NCI-H748 treated with DMSO at 0.1 percent for 48 hours (cell line): Measurements from ENCODE around the gene OR52L1.
"Not testable (repeated sequence)": the region's sequence is repeated elsewhere in the genome, so short reads cannot be mapped to it uniquely, and the experiment has no call there.

ENCODE experiments used
- DNase-seq: peaks from one replicate; lab custom pipeline; 2025; lab: John Stamatoyannopoulos, UW

OR52L1 gene

DNA sequence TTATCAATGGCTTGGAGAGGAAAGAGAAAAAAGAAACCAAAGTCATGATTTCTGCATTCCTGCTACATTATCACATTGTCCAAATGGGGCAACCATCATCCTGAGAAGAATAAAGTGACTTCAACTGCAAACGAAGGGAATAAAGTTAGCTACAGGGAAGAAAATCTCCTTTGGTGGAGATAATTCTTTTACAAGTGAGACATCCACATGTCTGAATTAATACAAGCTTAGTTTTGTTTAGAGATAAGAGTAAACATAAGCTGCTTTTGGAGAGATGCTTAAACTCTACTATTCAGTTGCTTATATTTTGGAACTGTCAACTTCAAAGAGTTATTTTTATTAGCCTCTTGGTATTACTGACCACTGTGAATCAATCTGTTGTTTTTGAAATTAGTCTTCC is at the start of gene OR52L1:
Gene OR52L1 (minus strand): TSS at position 101 of the 400 bp plus-strand sequence. CDS start 55 bp downstream, at position 46.
- DNase-seq = no peak

DNA sequence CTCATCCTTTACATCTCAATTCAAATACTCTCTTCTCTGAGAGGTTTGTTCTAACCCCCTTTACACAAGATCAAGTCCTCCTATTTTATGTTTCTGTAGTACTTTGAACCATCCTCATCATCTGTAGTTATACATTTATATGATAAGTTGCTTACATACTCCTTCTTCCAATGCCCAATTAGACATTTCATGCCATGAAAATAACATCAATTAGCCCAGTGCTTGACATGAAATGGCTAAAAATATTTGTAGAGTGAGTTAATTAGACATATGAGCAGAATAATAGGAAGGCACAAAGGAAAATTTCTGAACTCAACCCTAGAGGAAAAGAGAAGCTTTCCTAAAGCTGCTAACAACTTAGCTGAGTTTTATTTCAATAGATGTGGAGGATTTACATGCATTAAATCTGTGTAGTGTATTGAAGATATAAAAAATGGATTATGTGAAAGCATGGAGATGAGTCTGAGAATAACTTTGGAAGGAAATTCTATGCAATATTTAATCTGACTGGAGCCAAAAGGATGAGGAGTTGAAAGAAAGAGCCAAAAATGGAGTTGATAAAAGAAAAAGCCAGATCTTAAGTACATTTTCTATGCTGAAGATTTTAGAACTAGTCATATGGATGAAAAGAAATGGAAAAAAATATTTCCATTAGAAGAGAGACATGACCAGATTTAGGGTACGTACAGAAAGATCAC is 44.1 kb upstream of the OR52L1 start, which contains the start of gene OR56A1:
Gene OR56A1 (minus strand): TSS at position 51 of the 698 bp plus-strand sequence. CDS start 3,066 bp downstream, outside the sequence.
- DNase-seq = no peak

GRCh38 chr11:6027501-6027900 is 40.7 kb upstream of the OR52L1 start:
- no peak for DNase-seq

- DNase-seq = no peak
Observed at GRCh38 chr11:6025056-6025455, 38.3 kb upstream of the OR52L1 start.

DNA sequence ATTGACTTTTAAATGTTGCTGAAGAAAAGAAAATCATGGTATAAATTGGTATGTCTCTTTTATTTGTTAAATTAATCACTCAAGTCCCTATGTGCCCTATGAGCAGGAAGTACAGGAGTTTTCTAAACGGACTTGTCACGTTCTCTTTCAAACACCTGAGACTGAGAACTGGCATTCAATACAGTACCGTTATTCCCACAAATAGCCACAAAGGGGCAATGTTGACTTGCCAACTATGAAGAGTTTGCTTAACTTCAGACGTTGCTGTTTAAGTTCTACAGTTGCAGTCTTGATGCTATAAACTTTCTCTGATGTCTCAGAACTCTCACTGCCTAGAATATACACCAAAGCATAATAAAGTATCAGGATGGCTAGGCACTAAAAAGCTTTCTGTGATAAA is 36.2 kb upstream of the OR52L1 start:
- peak; percentile 36 for DNase-seq

DNA sequence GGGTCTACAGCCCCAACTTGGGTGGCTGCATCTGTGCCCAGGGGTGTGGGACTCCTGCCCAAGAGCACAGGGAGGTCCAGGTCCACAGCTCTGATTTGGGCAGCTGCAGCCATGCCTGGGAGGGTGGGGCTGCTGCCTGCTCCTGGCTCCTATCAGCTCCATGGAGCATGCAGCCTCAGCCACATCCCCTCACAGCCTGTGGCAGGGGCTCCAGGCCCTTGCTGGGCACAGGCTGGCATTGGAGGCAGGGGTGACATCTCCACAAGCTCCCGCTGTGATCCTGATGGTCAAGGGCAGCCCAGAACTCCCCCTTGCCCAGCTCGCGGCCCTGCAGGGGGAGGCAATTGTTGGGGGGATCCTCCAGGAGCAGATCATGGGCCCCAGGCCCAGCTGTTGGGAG is 26.3 kb upstream of the OR52L1 start:
- DNase-seq = no peak

- DNase-seq = no peak
Observed at GRCh38 chr11:6012035-6012668, 25.4 kb upstream of the OR52L1 start.

DNA sequence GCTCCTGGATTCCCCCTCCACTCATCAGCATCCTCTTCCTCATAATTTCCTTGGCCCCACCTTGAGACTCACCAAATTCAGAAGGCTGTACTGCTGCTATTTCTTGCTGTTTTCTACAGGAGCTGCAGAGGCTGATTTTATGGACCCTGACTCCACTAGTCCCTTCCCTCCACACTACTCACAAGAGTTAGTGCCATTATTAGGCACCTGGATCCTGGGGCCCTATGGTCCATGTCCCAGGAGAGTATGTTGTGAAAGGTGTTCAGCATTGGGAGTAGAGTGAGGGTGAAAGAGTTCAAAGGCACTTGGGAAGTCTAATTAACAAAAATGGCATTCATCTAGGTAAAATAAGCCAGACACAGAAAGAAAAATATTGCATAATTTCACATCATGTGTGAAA is 20.1 kb upstream of the OR52L1 start, which contains the start of gene OR56A4:
Gene OR56A4 (minus strand): TSS at position 101 of the 400 bp plus-strand sequence. CDS start 3,954 bp downstream, outside the sequence.
- no peak for DNase-seq

DNA sequence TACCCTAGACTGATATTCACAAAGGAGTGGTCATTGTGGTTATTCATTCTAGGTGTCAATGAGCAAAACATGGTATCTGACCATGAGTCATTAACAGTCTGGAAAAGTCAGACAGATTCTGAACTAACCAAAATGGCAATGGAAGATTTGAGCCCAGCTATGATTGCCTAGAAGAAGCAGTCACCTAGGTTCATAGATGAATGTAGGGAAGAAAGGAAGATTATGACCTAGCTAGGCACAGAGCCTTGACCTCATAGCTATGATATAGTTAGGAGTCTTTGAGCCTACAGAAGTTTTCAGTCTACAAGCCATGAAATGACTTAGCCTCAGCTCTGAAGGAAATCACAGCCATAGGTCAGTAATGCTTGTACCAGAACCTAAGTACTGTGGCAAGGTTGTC is 19.6 kb upstream of the OR52L1 start:
- no peak for DNase-seq

DNA sequence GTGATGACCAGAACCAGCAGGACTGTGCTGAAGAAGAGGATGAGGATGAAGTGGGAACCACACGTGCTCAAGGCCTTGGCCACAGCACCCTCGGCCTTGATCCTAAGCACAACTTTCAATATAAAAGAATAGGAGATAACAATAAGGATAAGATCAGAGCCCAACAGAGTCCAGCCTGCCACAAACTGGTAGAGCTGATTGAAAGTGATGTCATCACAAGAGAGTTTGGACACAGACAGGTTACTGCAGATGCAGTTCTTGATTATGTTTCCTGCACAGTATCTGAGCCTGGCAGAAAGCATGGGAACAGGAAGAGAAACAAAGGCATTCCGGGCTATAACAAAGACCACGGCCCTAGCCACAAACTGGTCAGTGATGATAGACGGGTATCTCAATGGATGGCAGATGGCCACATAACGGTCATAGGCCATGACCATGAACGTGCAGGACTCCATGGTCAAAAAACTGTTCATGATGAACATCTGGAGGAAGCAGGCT is 15.5 kb upstream of the OR52L1 start:
- DNase-seq = no peak

GRCh38 chr11:5994791-5995190 is 8.0 kb upstream of the OR52L1 start:
- no peak for DNase-seq

DNA sequence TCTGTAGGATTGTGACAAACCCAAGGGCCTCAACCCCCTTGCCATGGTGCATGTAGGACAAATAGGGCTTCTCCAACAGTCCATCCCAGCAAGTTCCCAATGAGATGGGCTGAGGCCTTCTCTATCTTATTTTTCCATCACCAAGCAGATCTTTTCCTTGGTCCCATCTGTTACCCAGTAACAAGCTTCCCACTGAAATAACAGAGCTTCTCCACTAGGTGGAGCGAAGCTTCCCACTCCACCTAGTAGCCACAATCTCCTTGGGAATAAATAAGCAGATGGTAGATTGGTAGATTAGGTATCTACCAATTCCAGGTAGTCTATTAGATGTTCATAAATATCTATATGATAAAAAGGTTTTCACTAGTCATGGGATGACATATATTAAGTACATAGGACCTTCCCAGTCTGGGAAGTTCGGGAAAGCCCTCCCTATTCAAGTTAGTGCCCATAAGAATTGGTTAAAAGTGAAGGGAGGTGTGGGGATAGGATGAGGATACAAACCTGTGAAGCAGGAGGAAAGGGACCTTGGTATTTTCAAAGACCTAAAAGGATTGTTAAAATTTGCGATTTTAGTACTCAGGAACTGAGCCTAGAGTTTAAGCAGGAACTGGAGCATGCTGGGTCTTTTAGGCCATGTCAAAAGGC is 5.9 kb upstream of the OR52L1 start:
- DNase-seq = no peak

DNA sequence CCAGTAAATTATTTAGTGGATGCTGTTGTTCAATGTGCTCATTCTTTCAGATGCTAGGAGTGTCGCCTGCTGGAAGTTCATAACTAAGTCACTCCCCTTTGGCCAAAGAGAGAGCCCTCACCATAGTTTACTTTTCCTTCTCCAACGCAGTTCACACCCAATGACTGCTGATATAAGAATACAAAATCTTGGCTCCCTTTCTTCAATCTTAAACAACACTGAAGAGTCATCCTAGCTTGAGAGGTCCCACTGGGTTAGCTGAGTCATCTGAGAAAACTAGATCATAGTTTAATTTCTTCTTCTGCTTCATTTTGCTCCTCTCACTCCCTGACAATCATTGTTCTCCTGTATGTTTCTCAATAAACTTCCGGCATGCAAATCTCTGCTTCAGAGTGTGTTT is 5.4 kb upstream of the OR52L1 start:
- no peak for DNase-seq

DNA sequence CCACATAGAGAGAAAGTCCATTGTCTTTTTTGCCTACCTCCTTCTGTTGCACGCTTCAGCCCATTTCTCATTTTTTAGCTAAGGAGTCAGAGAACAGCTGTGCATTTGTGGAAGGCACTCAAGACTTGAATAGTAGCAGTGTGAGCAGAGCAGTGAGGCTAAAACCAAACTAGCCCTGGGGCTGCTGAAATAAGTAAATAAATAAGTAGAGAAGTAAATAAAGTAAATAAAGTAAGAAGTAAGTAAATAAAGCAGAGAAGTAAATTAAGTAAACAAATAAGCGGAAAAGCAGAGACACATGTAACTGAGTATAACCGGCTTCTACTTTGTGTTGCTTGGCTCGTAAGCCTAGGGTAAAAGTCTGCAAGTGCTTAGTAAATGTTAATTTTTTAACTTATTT is 2.4 kb upstream of the OR52L1 start:
- DNase-seq = no peak

- no peak for DNase-seq
Observed at GRCh38 chr11:5983443-5983842, 3.3 kb downstream of the OR52L1 start.

GRCh38 chr11:5973530-5973929 is 13.3 kb downstream of the OR52L1 start:
- DNase-seq = no peak

GRCh38 chr11:5968394-5968793 is 18.4 kb downstream of the OR52L1 start, which contains the start of gene OR56A5:
Gene OR56A5 (minus strand): TSS chr11:5968494. CDS start chr11:5968494, 0 bp downstream.
- no peak for DNase-seq

DNA sequence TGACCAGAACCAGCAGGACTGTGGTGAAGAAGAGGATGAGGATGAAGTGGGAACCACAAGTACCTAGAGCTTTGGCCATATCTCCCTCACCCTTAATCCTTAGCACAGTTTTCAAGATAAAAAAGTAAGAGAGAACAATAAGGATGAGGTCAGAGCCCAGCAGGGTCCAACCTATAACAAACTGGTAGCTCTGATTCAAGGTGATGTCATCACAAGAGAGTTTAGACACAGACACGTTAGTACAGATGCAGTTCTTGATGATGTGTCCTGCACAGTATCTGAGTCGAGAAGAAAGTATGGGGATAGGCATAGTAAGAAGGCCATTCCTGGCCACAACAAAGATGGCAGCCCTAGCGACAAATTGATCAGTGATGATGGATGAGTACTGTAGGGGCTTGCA is 19.1 kb downstream of the OR52L1 start:
- DNase-seq = no peak

- no peak for DNase-seq
Observed at GRCh38 chr11:5966958-5967357, 19.8 kb downstream of the OR52L1 start.

DNA sequence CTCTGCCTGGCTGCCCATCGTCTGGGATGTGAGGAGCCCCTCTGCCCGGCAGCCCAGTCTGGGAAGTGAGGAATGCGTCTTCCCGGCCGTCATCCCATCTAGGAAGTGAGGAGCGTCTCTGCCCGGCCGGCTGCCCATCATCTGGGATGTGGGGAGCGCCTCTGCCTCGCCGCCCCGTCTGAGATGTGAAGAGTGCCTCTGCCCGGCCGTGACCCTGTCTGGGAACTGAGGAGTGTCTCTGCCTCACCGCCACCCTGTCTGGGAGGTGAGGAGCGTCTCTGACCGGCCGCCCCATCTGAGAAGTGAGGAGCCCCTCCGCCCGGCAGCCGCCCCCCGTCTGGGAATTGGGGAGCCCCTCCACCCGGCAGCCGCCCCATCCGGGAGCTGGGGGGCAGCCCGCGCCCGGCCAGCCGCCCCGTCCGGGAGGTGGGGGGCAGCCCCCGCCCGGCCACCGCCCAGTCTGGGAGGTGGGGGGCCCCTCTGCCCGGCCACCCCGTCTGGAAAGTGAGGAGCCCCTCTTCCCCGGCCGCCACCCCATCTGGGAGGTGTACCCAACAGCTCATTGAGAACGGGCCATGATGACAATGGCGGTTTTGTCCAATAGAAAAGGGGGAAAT is 26.0 kb downstream of the OR52L1 start:
- DNase-seq = not testable (repeated sequence)

DNA sequence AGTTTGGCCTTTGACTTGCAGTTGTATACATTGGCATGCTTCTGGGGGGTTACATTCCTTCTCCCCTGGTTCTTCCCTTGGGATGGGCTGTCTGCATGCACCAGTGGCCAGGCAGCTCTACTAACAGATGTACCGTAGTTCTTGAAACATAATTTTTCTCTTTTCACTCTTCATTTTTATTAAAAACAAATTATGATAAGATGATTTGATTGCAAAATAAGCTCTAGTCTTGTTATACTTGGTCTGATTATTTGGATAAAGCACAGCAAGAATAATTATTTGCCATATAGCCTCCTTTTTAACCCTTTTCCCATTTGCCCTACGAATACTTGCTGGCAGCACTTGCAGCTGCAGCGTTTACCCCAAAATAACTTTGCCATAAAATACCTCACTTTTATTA is 31.2 kb downstream of the OR52L1 start:
- no peak for DNase-seq

- DNase-seq = no peak
Observed at GRCh38 chr11:5941951-5942350, 44.8 kb downstream of the OR52L1 start, which contains the start of gene OR56A3. Gene OR56A3 (plus strand): TSS chr11:5942251. CDS start chr11:5947347, 5,096 bp downstream.
